GM10266 (cell line): ENCODE data around the gene TRPM3.

Experiments
- DNase-seq: peaks from one replicate; pipeline ENCODE4 v3.0.0; 2012; ENCODE audit errors: extremely low spot score
- CTCF ChIP-seq: IDR thresholded peaks from 2 replicates; pipeline ENCODE4 v1.5.1; 2012; ENCODE audit warnings: mild to moderate bottlenecking, low read depth; ENCODE audit not compliant: control insufficient read depth, insufficient read depth; ENCODE audit errors: missing control alignments

TRPM3 gene

GRCh38 chr9:70814597-70814996 is 306.8 kb downstream of the TRPM3 start:
- no peak for TF ChIP-seq CTCF
- DNase-seq = no peak

- TF ChIP-seq CTCF = no peak
- DNase-seq = no peak
Observed at GRCh38 chr9:70813141-70813540, 308.3 kb downstream of the TRPM3 start.

- no peak for TF ChIP-seq CTCF
- DNase-seq = no peak
Observed at GRCh38 chr9:70811638-70812037, 309.8 kb downstream of the TRPM3 start.

GRCh38 chr9:70806875-70807274 is 314.5 kb downstream of the TRPM3 start:
- TF ChIP-seq CTCF = no peak
- no peak for DNase-seq

- TF ChIP-seq CTCF = no peak
- no peak for DNase-seq
Observed at GRCh38 chr9:70805949-70806348, 315.5 kb downstream of the TRPM3 start.

GRCh38 chr9:70802758-70803436 is 318.5 kb downstream of the TRPM3 start:
- TF ChIP-seq CTCF = no peak
- no peak for DNase-seq

- TF ChIP-seq CTCF = no peak
- DNase-seq = no peak
Observed at GRCh38 chr9:70802206-70802605, 319.2 kb downstream of the TRPM3 start.
